GM10266 (cell line): ENCODE results near the gene CDAN1.

Experiments
- DNase-seq: peaks from one replicate; pipeline ENCODE4 v3.0.0; 2012; ENCODE audit errors: extremely low spot score
- CTCF ChIP-seq: IDR thresholded peaks from 2 replicates; pipeline ENCODE4 v1.5.1; 2012; ENCODE audit warnings: mild to moderate bottlenecking, low read depth; ENCODE audit not compliant: control insufficient read depth, insufficient read depth; ENCODE audit errors: missing control alignments

CDAN1 gene

GRCh38 chr15:42707873-42708544, 28.9 kb downstream of the CDAN1 start:
- DNase-seq: no peak
- no peak for TF ChIP-seq CTCF

GRCh38 chr15:42707068-42707467, 29.9 kb downstream of the CDAN1 start:
- no peak for DNase-seq
- no peak for TF ChIP-seq CTCF

- no peak for TF ChIP-seq CTCF
- DNase-seq: no peak
Observed at GRCh38 chr15:42705336-42705735, 31.6 kb downstream of the CDAN1 start.

GRCh38 chr15:42704492-42704926, 32.4 kb downstream of the CDAN1 start:
- DNase-seq: peak; percentile 66
- peak; percentile 87 for TF ChIP-seq CTCF

GRCh38 chr15:42696626-42697025, 40.3 kb downstream of the CDAN1 start:
- TF ChIP-seq CTCF: no peak
- no peak for DNase-seq

- DNase-seq: no peak
- no peak for TF ChIP-seq CTCF
Observed at GRCh38 chr15:42695527-42696071, 41.3 kb downstream of the CDAN1 start.

- no peak for DNase-seq
- TF ChIP-seq CTCF: no peak
Observed at GRCh38 chr15:42694398-42694797, 42.5 kb downstream of the CDAN1 start.
